HG03432 (cell line): Measurements from ENCODE around the gene CACHD1.

Source experiments
- ATAC-seq: cut with Tn5 transposase; IDR thresholded peaks from one replicate; pipeline ENCODE4 v1.9.1; 2021; ENCODE audit warnings: mild to moderate bottlenecking, moderate library complexity; ENCODE audit not compliant: unreplicated experiment

The CACHD1 gene

GRCh38 chr1:64469977-64470664, at the start of gene CACHD1:
Gene CACHD1 (plus strand): TSS chr1:64470129. CDS start chr1:64470745, 616 bp downstream.
- peak; percentile 88 for ATAC-seq

DNA sequence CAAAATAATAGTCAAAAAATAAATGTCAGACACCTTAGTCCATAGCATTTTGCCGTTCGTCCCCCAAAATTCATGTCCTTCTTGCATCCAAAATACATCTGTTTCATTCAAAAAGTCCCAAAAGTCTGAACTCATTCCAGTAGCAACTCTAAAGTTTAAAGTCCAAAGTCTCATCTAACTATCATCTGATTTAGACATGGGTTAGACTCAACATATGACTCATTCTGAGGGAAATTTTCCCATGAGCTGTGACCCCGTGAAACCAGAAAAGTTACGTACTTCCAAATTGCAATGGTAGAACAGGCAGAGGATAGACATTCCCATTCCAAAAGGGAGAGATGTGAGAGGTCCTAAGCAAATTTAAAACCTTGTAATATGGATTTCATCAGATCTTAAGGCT, 48.6 kb upstream of the CACHD1 start:
- no peak for ATAC-seq

DNA sequence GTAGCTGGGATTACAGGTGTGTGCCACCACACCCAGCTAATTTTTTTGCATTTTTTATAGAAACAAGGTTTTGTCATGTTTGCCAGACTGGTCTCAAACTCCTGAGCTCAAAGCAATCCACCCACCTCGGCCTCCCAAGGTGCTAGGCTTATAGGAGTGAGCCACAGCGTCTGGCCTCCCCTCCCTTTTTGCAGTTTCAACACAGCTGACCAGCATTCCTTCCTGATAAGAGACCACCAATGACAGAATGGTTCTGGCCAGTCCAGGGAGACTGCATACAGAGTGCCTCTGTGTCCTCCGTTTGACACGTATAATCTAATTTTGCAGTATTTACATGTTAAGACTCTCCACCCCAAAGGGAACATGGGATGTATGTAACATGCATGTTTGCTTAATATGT, 46.4 kb upstream of the CACHD1 start:
- no peak for ATAC-seq

GRCh38 chr1:64424412-64424811, 45.5 kb upstream of the CACHD1 start:
- ATAC-seq = no peak

DNA sequence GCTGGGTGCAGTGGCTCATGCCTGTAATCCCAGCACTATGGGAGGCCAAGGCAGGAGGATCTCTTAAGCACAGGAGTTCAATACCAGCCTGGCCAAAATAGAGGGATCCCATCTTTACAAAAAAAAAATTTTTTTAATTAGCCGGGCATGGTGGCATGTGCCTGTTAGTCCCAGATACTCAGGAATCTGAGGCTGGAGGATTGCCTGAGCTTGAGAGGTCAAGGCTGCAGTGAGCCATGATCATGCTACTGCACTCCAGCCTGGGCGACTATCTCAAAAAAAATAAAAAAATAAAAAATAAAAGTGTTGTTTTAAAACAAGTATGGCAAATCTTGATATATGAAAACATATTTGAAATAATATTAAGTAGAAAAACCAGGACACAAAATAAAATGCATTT, 44.4 kb upstream of the CACHD1 start:
- ATAC-seq = no peak

- ATAC-seq = no peak
These were observed 43.2 kb upstream of the CACHD1 start for GRCh38 chr1:64426681-64427080.

DNA sequence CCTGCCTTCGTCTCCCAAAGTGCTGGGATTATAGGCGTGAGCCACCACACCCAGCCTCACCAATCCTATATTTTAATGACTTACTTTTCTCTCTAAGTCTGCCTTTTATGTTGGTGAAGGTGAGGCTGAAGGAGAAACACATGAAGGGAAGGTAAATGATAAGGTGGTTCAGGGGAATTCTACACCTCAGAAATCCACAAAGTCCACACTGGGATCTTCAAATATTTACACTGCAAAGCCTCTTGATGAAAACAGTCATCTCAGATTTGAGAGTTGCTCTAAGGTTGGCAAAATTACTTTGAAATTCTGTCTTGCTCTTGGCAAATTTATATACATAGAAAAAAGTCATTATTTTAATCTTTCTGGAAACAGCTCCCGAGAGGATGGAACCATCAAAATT, 42.0 kb upstream of the CACHD1 start:
- no peak for ATAC-seq

GRCh38 chr1:64433308-64433707, 36.6 kb upstream of the CACHD1 start:
- no peak for ATAC-seq

DNA sequence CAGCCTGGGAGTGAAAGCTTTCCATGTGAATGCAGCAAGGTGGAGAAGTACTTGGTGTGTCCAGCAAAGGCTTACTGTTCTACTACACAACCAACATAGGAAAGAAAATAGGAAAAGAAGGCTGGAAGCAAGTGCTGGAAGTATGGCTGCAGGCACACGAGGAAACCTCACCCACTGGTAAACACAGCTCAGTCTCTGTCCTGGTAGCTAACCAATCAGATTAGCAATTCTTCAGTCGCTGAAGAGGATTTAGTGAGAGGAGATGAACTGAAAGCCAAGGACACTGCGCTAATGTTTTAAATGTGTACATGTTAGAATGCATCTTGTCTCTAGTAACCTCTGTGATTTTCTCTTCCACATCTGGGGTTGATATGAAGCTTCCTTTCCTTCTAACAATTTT, 36.2 kb upstream of the CACHD1 start:
- no peak for ATAC-seq

GRCh38 chr1:64435000-64435399, 34.9 kb upstream of the CACHD1 start:
- no peak for ATAC-seq

- ATAC-seq = no peak
These were observed 32.5 kb upstream of the CACHD1 start for GRCh38 chr1:64437453-64437852.

DNA sequence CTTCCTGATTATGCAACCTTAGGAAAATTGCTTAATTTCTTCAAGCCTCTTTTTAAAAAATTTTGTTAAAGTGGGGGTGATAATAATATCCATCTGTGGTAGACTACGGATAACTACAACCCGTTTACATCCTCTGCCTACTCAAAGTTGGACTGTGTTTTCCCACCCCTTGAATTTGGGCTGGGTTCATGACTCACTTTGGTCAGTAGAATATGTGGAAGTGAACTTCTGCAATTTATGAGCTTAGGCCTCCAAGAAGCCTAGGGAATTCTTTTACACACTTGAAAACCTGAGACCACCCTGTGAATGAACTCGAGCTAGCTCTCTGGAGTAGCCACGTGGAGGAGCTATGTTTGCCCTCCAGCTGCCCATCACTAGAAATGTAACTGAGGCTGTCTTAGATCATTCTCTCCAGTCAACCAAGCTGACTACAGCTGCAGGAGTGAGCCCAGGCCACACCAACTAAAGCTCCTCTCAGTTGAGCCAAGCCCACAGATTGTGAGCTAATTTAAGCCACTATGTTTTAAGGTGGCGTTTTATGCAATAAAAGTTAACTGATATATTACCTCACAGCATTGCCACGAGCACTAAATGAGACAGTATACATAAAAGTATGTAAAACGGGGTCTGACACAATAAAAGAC, 29.6 kb upstream of the CACHD1 start:
- no peak for ATAC-seq

DNA sequence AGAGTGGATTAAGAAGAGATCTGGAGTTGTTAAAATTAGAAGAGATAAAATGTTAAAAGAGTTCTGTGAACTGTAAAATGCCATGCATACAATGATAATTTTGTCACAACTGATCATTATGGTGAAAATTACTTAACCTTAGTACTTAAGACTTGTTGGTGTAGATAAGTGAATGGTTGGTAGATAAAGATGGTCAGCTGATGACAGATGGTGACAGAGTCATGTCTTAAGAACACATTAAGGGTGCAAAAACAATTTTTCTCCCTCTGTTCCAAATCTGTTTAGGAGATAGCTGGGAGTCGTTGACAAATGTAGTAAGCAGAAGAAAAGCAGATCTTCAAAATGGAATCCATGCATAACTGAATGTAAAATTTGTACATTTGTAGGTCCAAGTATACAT, 18.5 kb upstream of the CACHD1 start:
- no peak for ATAC-seq

- no peak for ATAC-seq
These were observed 16.2 kb upstream of the CACHD1 start for GRCh38 chr1:64453688-64454087.

- no peak for ATAC-seq
These were observed 11.0 kb upstream of the CACHD1 start for GRCh38 chr1:64458915-64459314.

DNA sequence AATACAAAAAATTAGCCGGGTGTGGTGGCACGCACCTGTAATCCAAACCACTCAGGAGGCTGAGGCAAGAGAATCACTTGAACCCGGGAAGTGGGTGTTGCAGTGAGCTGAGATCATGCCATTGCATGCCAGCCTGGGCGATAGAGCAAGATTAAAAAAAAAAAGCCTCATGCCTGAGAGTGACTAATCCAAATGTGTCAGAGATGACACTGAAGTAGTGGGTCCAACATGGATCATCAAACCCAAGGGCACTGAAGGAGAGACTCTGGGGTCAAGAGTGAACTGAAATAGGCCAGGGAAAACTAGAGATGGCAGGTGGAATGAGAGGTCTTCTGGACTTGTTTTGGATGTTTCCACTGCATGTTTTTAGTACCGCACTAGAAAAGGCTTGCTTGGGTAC, 10.2 kb upstream of the CACHD1 start:
- ATAC-seq = no peak

DNA sequence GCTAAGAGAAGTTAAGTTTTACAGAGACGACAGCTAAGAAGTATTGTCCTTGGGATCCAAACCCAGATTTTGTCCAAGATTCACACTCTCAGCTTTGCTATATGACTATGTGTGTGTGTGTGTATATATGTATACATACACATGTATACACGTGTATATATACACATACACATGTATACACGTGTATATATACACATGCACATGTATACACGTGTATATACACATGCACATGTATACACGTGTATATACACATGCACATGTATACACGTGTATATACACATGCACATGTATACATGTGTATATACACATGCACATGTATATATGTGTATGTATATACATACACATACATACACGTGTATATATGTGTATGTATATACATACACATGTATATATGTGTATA, 3.9 kb upstream of the CACHD1 start:
- ATAC-seq = no peak

- no peak for ATAC-seq
These were observed 583 bp upstream of the CACHD1 start for GRCh38 chr1:64469116-64469976.

GRCh38 chr1:64470665-64471217, 812 bp downstream of the CACHD1 start:
- ATAC-seq = peak; percentile 34

- ATAC-seq = no peak
These were observed 1.5 kb downstream of the CACHD1 start for GRCh38 chr1:64471218-64472039.

- ATAC-seq = no peak
These were observed 2.1 kb downstream of the CACHD1 start for GRCh38 chr1:64472040-64472376.
